H9 (cell line): ENCODE measurements around the gene THRB. TPM values are rescaled to one million over a fixed set of nuclear protein-coding genes. Genes with fewer than 3 reads are reported as not detected.

Experiments used
- DNase-seq: peaks from one replicate; pipeline ENCODE4 v3.0.0-alpha.2; 2017
- H2AFZ ChIP-seq: one replicate; pipeline ENCODE4 v1.6.1; 2013; ENCODE audit warnings: mild to moderate bottlenecking, low read length, control low read depth, moderate library complexity
- H2AK5ac ChIP-seq: 2 replicates; pipeline ENCODE4 v1.6.1; 2013; ENCODE audit warnings: low read length, control low read depth, mixed read lengths; ENCODE audit not compliant: insufficient read length
- H2BK120ac ChIP-seq: one replicate; pipeline ENCODE4 v1.6.1; 2013; ENCODE audit warnings: low read depth, mild to moderate bottlenecking, low read length, control low read depth, inconsistent platforms; ENCODE audit not compliant: poor library complexity, severe bottlenecking
- H2BK12ac ChIP-seq: 2 replicates; pipeline ENCODE4 v1.6.1; 2013; ENCODE audit warnings: low read length, control low read depth, mixed read lengths, low read depth; ENCODE audit not compliant: insufficient read length
- H2BK15ac ChIP-seq: 2 replicates; pipeline ENCODE4 v1.6.1; 2013; ENCODE audit warnings: low read depth, low read length, control low read depth
- H2BK20ac ChIP-seq: one replicate; pipeline ENCODE4 v1.6.1; 2013; ENCODE audit warnings: low read depth, mild to moderate bottlenecking, low read length, control low read depth, inconsistent platforms; ENCODE audit not compliant: poor library complexity, severe bottlenecking
- H2BK5ac ChIP-seq: 2 replicates; pipeline ENCODE4 v1.6.1; 2013; ENCODE audit warnings: low read length, control low read depth, mixed read lengths; ENCODE audit not compliant: insufficient read length
- H3K14ac ChIP-seq: 2 replicates; pipeline ENCODE4 v1.6.1; 2013; ENCODE audit warnings: low read length, control low read depth; ENCODE audit not compliant: insufficient read depth
- H3K18ac ChIP-seq: 2 replicates; pipeline ENCODE4 v1.6.1; 2013; ENCODE audit warnings: low read depth, mild to moderate bottlenecking, mixed read lengths, low read length, control low read depth; ENCODE audit not compliant: insufficient read length
- H3K23ac ChIP-seq: 2 replicates; pipeline ENCODE4 v1.6.1; 2013; ENCODE audit warnings: low read length, control low read depth, mixed read lengths, low read depth; ENCODE audit not compliant: insufficient read length
- H3K23me2 ChIP-seq: 2 replicates; pipeline ENCODE4 v1.6.1; 2013; ENCODE audit warnings: low read depth, mild to moderate bottlenecking, mixed read lengths, low read length, control low read depth; ENCODE audit not compliant: insufficient read length, poor library complexity, severe bottlenecking
- H3K27ac ChIP-seq: 2 replicates; pipeline ENCODE4 v1.5.1; 2013; ENCODE audit warnings: low read length, control low read depth, mixed read lengths, low read depth; ENCODE audit not compliant: insufficient read length
- H3K27me3 ChIP-seq: 2 replicates; pipeline ENCODE4 v1.6.1; 2013; ENCODE audit warnings: low read length, control low read depth, inconsistent platforms; ENCODE audit not compliant: insufficient read depth
- H3K4ac ChIP-seq: 2 replicates; pipeline ENCODE4 v1.6.1; 2013; ENCODE audit warnings: low read depth, mild to moderate bottlenecking, control low read depth, inconsistent platforms, low read length, moderate library complexity
- H3K4me1 ChIP-seq: 2 replicates; pipeline ENCODE4 v1.6.1; 2013; ENCODE audit warnings: low read length, control low read depth, inconsistent platforms; ENCODE audit not compliant: insufficient read depth
- H3K4me2 ChIP-seq: 2 replicates; pipeline ENCODE4 v1.6.1; 2013; ENCODE audit warnings: low read length, control low read depth, mixed read lengths; ENCODE audit not compliant: insufficient read length, insufficient read depth
- H3K56ac ChIP-seq: 2 replicates; pipeline ENCODE4 v1.6.1; 2013; ENCODE audit warnings: low read depth, mild to moderate bottlenecking, mixed read lengths, low read length, control low read depth; ENCODE audit not compliant: insufficient read length
- H3K79me1 ChIP-seq: 2 replicates; pipeline ENCODE4 v1.6.1; 2013; ENCODE audit warnings: low read depth, mild to moderate bottlenecking, moderate library complexity, low read length, control low read depth, inconsistent platforms; ENCODE audit not compliant: insufficient read depth, poor library complexity, severe bottlenecking
- H3K79me2 ChIP-seq: 2 replicates; pipeline ENCODE4 v1.6.1; 2013; ENCODE audit warnings: low read length, control low read depth, inconsistent platforms; ENCODE audit not compliant: insufficient read depth
- H3K9ac ChIP-seq: 2 replicates; pipeline ENCODE4 v1.6.1; 2013; ENCODE audit warnings: low read length, control low read depth, mixed read lengths; ENCODE audit not compliant: insufficient read length; ENCODE audit errors: extremely low read depth
- H3K9me3 ChIP-seq: one replicate; pipeline ENCODE4 v1.6.1; 2013; ENCODE audit warnings: low read depth, low read length, inconsistent platforms; ENCODE audit not compliant: control insufficient read depth
- H3T11ph ChIP-seq: one replicate; pipeline ENCODE4 v1.6.1; 2013; ENCODE audit warnings: mild to moderate bottlenecking, low read length, control low read depth, inconsistent platforms
- H4K20me1 ChIP-seq: one replicate; pipeline ENCODE4 v1.6.1; 2013; ENCODE audit not compliant: control insufficient read depth, insufficient read length, insufficient read depth
- H4K5ac ChIP-seq: 2 replicates; pipeline ENCODE4 v1.6.1; 2013; ENCODE audit warnings: low read depth, mild to moderate bottlenecking, mixed read lengths, low read length, control low read depth; ENCODE audit not compliant: insufficient read length
- H4K8ac ChIP-seq: replicated peaks from 2 replicates; pipeline ENCODE4 v1.6.1; 2013; ENCODE audit warnings: low read length, control low read depth, mixed read lengths, low read depth; ENCODE audit not compliant: insufficient read length
- H4K91ac ChIP-seq: 2 replicates; pipeline ENCODE4 v1.6.1; 2013; ENCODE audit warnings: low read depth, mild to moderate bottlenecking, moderate library complexity, mixed read lengths, low read length, control low read depth; ENCODE audit not compliant: insufficient read length
- H3K27ac Mint-ChIP-seq, 3 experiments: 2 replicates in 2 of 3; 3 replicates in 1 of 3; pipeline ENCODE4 v1.8.0; 2020 to 2021; ENCODE audit warnings: mixed read lengths in 3 of 3, mild to moderate bottlenecking in 1 of 3, moderate library complexity in 1 of 3
- H3K27me3 Mint-ChIP-seq: 2 replicates; pipeline ENCODE4 v1.8.0; 2021; ENCODE audit warnings: low read depth, mild to moderate bottlenecking, moderate library complexity, mixed read lengths
- H3K36me3 Mint-ChIP-seq, 3 experiments: 2 replicates in 2 of 3; 3 replicates in 1 of 3; pipeline ENCODE4 v1.8.0; 2020 to 2021; ENCODE audit warnings: low read depth in 3 of 3, mixed read lengths in 3 of 3; ENCODE audit not compliant: insufficient read depth in 1 of 3
- H3K4me1 Mint-ChIP-seq, 2 experiments: 2 replicates each; pipeline ENCODE4 v1.8.0; 2020; ENCODE audit warnings: mixed read lengths in 2 of 2
- H3K4me3 Mint-ChIP-seq, 2 experiments: 2 replicates in 1 of 2; 3 replicates in 1 of 2; pipeline ENCODE4 v1.8.0; 2020 to 2021; ENCODE audit warnings: mild to moderate bottlenecking in 2 of 2, mixed read lengths in 2 of 2, moderate library complexity in 1 of 2
- H3K9me3 Mint-ChIP-seq, 2 experiments: 2 replicates in 1 of 2; 3 replicates in 1 of 2; pipeline ENCODE4 v1.8.0; 2020; ENCODE audit warnings: mild to moderate bottlenecking in 2 of 2, mixed read lengths in 2 of 2, moderate library complexity in 1 of 2
- WGBS: extraction: QIAGEN DNeasy Blood & Tissue Kit; methylation state at CpG from one replicate; pipeline ENCODE4 v1.1.7; 2013; ENCODE audit warnings: missing lambda C conversion rate, low lambda C conversion rate, mixed read lengths; ENCODE audit not compliant: insufficient read length; ENCODE audit errors: extremely low coverage; 5-methylcytosine and 5-hydroxymethylcytosine counted together
- total RNA-seq: library from RNA; stranded (reverse); gene quantifications from 2 replicates; pipeline ENCODE4 v1.2.1, GENCODE V29; 2021
- TF ChIP-seq, protein P1 (sequence below): fragments of 200-600 bp; sonication (generic); conservative IDR thresholded peaks from 3 replicates; pipeline ENCODE4 v1.8.0; 2021; ENCODE audit warnings: antibody characterized with exemption, mild to moderate bottlenecking

Gene THRB
- total RNA-seq, 1 experiment from 2014 or later: 8.6 TPM

DNA sequence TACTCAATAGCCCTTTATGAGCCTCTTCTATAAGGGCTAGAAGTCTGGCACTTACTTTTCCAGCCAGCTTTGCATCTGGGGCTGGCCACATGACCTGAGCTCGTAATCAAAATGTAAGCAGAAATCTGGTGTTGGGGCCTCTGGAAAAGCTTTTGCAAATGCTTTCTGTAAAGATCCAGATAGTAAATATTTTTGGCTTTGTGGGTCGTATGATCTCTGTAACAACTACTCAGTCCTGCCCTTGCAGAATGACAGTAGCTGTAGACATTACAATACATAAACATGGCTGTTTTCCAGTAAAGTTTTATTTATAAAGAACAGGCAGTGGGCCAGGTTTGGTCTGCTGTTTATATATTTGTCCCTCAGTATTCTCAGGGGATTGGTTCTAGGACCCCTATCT is 46.2 kb upstream of the THRB start:
- no peak overlapping the region for H2BK15ac ChIP-seq
- no peak overlapping the region for H2AFZ ChIP-seq
- no peak overlapping the region for H4K5ac ChIP-seq
- WGBS: no CpG with 5 or more reads among the region's 2 CpGs
- no peak overlapping the region for H3K56ac ChIP-seq
- no peak overlapping the region for H2BK12ac ChIP-seq
- H3K14ac ChIP-seq: no peak overlapping the region
- H3K9me3 Mint-ChIP-seq: no peaks in the 10 kb centered on the region
- H3K79me1 ChIP-seq: no peaks in the 10 kb centered on the region
- H3K4me2 ChIP-seq: no peak overlapping the region
- H3K4me3 Mint-ChIP-seq: no peak overlapping the region
- no peak overlapping the region for H2BK5ac ChIP-seq
- no peak overlapping the region for H3K27ac Mint-ChIP-seq
- no peak overlapping the region for H2BK20ac ChIP-seq
- no peak overlapping the region for H3K4ac ChIP-seq
- no peaks in the 10 kb centered on the region for H3K4me1 ChIP-seq
- no peak overlapping the region for H3T11ph ChIP-seq
- H3K27me3 ChIP-seq: no peaks in the 10 kb centered on the region
- no peak overlapping the region for H2BK120ac ChIP-seq
- H3K27me3 Mint-ChIP-seq: no peaks in the 10 kb centered on the region
- no peaks in the 10 kb centered on the region for H3K9me3 ChIP-seq
- H4K91ac ChIP-seq: no peak overlapping the region
- no peak overlapping the region for H3K18ac ChIP-seq
- no peak for DNase-seq
- H2AK5ac ChIP-seq: no peak overlapping the region
- no peaks in the 10 kb centered on the region for H3K79me2 ChIP-seq
- no peak overlapping the region for H3K27ac ChIP-seq
- TF ChIP-seq, protein P1, sequence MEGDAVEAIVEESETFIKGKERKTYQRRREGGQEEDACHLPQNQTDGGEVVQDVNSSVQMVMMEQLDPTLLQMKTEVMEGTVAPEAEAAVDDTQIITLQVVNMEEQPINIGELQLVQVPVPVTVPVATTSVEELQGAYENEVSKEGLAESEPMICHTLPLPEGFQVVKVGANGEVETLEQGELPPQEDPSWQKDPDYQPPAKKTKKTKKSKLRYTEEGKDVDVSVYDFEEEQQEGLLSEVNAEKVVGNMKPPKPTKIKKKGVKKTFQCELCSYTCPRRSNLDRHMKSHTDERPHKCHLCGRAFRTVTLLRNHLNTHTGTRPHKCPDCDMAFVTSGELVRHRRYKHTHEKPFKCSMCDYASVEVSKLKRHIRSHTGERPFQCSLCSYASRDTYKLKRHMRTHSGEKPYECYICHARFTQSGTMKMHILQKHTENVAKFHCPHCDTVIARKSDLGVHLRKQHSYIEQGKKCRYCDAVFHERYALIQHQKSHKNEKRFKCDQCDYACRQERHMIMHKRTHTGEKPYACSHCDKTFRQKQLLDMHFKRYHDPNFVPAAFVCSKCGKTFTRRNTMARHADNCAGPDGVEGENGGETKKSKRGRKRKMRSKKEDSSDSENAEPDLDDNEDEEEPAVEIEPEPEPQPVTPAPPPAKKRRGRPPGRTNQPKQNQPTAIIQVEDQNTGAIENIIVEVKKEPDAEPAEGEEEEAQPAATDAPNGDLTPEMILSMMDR: no peak
- no peak overlapping the region for H4K8ac ChIP-seq
- H3K23ac ChIP-seq: no peak overlapping the region
- H3K36me3 Mint-ChIP-seq: no peaks in the 10 kb centered on the region
- no peak overlapping the region for H3K9ac ChIP-seq
- H4K20me1 ChIP-seq: no peaks in the 10 kb centered on the region
- no peaks in the 10 kb centered on the region for H3K4me1 Mint-ChIP-seq
- no peaks in the 10 kb centered on the region for H3K23me2 ChIP-seq
